HepG2 (cell line): ENCODE data around the gene FLAD1. TPM values are rescaled to one million over a fixed set of nuclear protein-coding genes. Genes with fewer than 3 reads are reported as not detected.

Source experiments
- CREM ChIP-seq, 2 experiments: sonication (generic) in 1 of 2; formaldehyde crosslinking in 1 of 2; IDR thresholded peaks; 2 replicates each; pipeline versions ENCODE4 v1.4.0 to v1.6.1; 2016 to 2020; ENCODE audit warnings: antibody characterized with exemption in 1 of 2, mild to moderate bottlenecking in 1 of 2, missing genetic modification reagents in 1 of 2
- GFI1 ChIP-seq: sonication (generic); formaldehyde crosslinking; IDR thresholded peaks from 2 replicates; pipeline ENCODE4 v1.5.0; 2020; ENCODE audit warnings: missing genetic modification reagents, mild to moderate bottlenecking, borderline replicate concordance
- HOXA5 ChIP-seq: sonication (generic); formaldehyde crosslinking; IDR thresholded peaks from 2 replicates; pipeline ENCODE4 v1.4.0; 2020; ENCODE audit warnings: missing genetic modification reagents
- ISL2 ChIP-seq: sonication (generic); formaldehyde crosslinking; IDR thresholded peaks from 2 replicates; pipeline ENCODE4 v1.5.0; 2020; ENCODE audit warnings: missing genetic modification reagents
- NFYB ChIP-seq: sonication (generic); formaldehyde crosslinking; IDR thresholded peaks from 2 replicates; pipeline ENCODE4 v1.4.0; 2020; ENCODE audit warnings: missing genetic modification reagents
- RAD51 ChIP-seq: fragments of 450-650 bp; IDR thresholded peaks from 2 replicates; pipeline ENCODE4 v1.6.1; 2016; ENCODE audit warnings: borderline replicate concordance
- RELA ChIP-seq: sonication (generic); formaldehyde crosslinking; IDR thresholded peaks from 2 replicates; pipeline ENCODE4 v1.4.0; 2020; ENCODE audit warnings: missing genetic modification reagents
- SMC3 ChIP-seq: IDR thresholded peaks from 2 replicates; pipeline ENCODE4 v1.6.1; 2011; ENCODE audit warnings: low read length, improper control_type of control experiment
- ZNF552 ChIP-seq: sonication (generic); formaldehyde crosslinking; IDR thresholded peaks from 2 replicates; pipeline ENCODE4 v1.9.0; 2022; ENCODE audit warnings: missing genetic modification reagents, mild to moderate bottlenecking, borderline replicate concordance
- polyA plus RNA-seq, 8 experiments: library from polyadenylated mRNA; depleted of rRNA in 3 of 8; stranded (reverse) in 7 of 8; unstranded in 1 of 8; fragments of >200 nt; fragmentation: Illumina TruSeq in 4 of 8; extraction: Trizol in 4 of 8; gene quantifications; 2 replicates each; pipeline versions ENCODE4 v1.2.1 to v1.2.3, GENCODE V29; 2011 to 2016; ENCODE audit warnings: low read depth in 4 of 8, missing spikeins in 1 of 8, mixed read lengths in 1 of 8; ENCODE audit not compliant: insufficient read depth in 1 of 8
- total RNA-seq, 5 experiments: library from RNA; depleted of rRNA; stranded (reverse); fragments of >200 nt; fragmentation: Illumina TruSeq; extraction: Trizol; gene quantifications; 2 replicates each; pipeline ENCODE4 v1.2.3, GENCODE V29; 2016; ENCODE audit warnings: low read depth in 1 of 5
- TF ChIP-seq, protein P1 (sequence below): sonication (generic); formaldehyde crosslinking; IDR thresholded peaks from 2 replicates; pipeline ENCODE4 v1.4.0; 2020; ENCODE audit warnings: mild to moderate bottlenecking, missing genetic modification reagents
- TF ChIP-seq, protein P2 (sequence below): sonication (generic); formaldehyde crosslinking; IDR thresholded peaks from 2 replicates; pipeline ENCODE4 v1.8.1; 2023; ENCODE audit warnings: mild to moderate bottlenecking, moderate library complexity, missing genetic modification reagents
- TF ChIP-seq, protein P3 (sequence below): sonication (generic); formaldehyde crosslinking; IDR thresholded peaks from 2 replicates; pipeline ENCODE4 v1.8.1; 2023; ENCODE audit warnings: mild to moderate bottlenecking, missing genetic modification reagents
- TF ChIP-seq, protein P4 (sequence below): sonication (generic); formaldehyde crosslinking; IDR thresholded peaks from 2 replicates; pipeline ENCODE4 v1.5.0; 2020; ENCODE audit warnings: mild to moderate bottlenecking, missing genetic modification reagents
- TF ChIP-seq, protein P5 (sequence below), 2 experiments: sonication (generic) in 1 of 2; formaldehyde crosslinking in 1 of 2; IDR thresholded peaks; 2 replicates each; pipeline versions ENCODE4 v1.4.0 to v1.6.1; 2016 to 2020; ENCODE audit warnings: borderline replicate concordance in 1 of 2, low read depth in 1 of 2, mild to moderate bottlenecking in 1 of 2, missing genetic modification reagents in 1 of 2

FLAD1 gene
- total and polyA plus RNA-seq, 2 of the 13 experiments (the other 11 are each of a cell fraction or from before 2014, with no cell fraction given) = 25.9 to 32.8 TPM

DNA sequence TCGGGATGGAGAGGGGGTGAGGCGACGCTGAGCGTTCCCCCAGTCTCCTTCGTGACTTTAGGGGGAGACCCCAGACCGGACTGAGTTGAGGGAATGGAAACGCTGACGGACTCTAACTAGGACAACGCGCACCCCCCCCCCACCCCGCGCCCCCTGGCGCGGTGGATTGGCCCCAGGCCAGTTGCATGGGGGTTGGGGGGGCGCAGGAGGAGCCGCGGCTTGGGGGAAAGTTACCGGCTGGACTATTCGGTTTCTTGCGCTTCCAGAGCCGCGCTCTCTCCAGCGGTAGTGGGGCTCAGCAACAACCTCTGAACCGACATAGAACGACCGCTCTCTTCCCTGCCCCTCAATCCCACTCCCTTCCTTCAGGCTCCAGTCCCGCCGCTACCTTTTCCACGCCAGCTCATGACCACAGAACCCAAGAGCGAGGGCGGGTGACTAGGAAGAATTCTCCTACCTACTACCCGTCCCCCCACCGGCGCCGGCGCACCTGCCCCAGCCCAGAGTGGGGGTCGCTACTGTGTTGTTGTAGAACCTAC lies 20.2 kb downstream of the FLAD1 start (continued):
- TF ChIP-seq, protein P1, sequence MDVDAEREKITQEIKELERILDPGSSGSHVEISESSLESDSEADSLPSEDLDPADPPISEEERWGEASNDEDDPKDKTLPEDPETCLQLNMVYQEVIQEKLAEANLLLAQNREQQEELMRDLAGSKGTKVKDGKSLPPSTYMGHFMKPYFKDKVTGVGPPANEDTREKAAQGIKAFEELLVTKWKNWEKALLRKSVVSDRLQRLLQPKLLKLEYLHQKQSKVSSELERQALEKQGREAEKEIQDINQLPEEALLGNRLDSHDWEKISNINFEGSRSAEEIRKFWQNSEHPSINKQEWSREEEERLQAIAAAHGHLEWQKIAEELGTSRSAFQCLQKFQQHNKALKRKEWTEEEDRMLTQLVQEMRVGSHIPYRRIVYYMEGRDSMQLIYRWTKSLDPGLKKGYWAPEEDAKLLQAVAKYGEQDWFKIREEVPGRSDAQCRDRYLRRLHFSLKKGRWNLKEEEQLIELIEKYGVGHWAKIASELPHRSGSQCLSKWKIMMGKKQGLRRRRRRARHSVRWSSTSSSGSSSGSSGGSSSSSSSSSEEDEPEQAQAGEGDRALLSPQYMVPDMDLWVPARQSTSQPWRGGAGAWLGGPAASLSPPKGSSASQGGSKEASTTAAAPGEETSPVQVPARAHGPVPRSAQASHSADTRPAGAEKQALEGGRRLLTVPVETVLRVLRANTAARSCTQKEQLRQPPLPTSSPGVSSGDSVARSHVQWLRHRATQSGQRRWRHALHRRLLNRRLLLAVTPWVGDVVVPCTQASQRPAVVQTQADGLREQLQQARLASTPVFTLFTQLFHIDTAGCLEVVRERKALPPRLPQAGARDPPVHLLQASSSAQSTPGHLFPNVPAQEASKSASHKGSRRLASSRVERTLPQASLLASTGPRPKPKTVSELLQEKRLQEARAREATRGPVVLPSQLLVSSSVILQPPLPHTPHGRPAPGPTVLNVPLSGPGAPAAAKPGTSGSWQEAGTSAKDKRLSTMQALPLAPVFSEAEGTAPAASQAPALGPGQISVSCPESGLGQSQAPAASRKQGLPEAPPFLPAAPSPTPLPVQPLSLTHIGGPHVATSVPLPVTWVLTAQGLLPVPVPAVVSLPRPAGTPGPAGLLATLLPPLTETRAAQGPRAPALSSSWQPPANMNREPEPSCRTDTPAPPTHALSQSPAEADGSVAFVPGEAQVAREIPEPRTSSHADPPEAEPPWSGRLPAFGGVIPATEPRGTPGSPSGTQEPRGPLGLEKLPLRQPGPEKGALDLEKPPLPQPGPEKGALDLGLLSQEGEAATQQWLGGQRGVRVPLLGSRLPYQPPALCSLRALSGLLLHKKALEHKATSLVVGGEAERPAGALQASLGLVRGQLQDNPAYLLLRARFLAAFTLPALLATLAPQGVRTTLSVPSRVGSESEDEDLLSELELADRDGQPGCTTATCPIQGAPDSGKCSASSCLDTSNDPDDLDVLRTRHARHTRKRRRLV (CRISPR knock-in tag) = no peak
- TF ChIP-seq GFI1 (CRISPR knock-in tag) (no peak), CREM (IDR thresholded peaks at IDR 0.05) (no peak), CREM (CRISPR knock-in tag; IDR thresholded peaks at IDR 0.05) (no peak), RAD51 (no peak), HOXA5 (CRISPR knock-in tag) (peak; percentile 2; the same call in 1 of the 2 replicates), ZNF552 (CRISPR knock-in tag) (no peak), ISL2 (CRISPR knock-in tag) (no peak), SMC3 (no peak), NFYB (CRISPR knock-in tag) (no peak), RELA (CRISPR knock-in tag) (no peak)
- TF ChIP-seq, protein P2, sequence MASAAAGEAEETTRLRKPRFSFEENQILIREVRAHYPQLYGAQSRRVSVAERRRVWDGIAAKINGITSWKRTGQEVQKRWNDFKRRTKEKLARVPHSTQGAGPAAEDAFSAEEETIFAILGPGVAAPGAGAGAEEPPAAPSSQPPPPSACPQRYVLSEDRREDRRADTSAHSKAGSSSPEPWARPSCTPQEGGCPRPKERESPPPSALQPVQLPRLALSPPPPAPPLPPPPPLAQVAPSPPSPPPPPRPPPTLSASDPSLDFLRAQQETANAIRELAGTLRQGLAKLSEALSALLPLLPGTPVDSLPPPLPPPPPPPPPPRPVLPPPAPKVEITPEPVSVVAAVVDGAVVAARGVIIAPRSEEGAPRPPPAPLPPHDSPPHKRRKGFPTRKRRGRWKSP (CRISPR knock-in tag) = peak; percentile 50
- TF ChIP-seq, protein P3, sequence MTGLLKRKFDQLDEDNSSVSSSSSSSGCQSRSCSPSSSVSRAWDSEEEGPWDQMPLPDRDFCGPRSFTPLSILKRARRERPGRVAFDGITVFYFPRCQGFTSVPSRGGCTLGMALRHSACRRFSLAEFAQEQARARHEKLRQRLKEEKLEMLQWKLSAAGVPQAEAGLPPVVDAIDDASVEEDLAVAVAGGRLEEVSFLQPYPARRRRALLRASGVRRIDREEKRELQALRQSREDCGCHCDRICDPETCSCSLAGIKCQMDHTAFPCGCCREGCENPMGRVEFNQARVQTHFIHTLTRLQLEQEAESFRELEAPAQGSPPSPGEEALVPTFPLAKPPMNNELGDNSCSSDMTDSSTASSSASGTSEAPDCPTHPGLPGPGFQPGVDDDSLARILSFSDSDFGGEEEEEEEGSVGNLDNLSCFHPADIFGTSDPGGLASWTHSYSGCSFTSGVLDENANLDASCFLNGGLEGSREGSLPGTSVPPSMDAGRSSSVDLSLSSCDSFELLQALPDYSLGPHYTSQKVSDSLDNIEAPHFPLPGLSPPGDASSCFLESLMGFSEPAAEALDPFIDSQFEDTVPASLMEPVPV (CRISPR knock-in tag) = no peak
- TF ChIP-seq, protein P4, sequence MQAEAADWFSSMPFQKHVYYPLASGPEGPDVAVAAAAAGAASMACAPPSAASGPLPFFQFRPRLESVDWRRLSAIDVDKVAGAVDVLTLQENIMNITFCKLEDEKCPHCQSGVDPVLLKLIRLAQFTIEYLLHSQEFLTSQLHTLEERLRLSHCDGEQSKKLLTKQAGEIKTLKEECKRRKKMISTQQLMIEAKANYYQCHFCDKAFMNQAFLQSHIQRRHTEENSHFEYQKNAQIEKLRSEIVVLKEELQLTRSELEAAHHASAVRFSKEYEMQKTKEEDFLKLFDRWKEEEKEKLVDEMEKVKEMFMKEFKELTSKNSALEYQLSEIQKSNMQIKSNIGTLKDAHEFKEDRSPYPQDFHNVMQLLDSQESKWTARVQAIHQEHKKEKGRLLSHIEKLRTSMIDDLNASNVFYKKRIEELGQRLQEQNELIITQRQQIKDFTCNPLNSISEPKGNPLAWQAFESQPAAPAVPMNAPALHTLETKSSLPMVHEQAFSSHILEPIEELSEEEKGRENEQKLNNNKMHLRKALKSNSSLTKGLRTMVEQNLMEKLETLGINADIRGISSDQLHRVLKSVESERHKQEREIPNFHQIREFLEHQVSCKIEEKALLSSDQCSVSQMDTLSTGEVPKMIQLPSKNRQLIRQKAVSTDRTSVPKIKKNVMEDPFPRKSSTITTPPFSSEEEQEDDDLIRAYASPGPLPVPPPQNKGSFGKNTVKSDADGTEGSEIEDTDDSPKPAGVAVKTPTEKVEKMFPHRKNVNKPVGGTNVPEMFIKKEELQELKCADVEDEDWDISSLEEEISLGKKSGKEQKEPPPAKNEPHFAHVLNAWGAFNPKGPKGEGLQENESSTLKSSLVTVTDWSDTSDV (CRISPR knock-in tag) = no peak
- TF ChIP-seq, protein P5, sequence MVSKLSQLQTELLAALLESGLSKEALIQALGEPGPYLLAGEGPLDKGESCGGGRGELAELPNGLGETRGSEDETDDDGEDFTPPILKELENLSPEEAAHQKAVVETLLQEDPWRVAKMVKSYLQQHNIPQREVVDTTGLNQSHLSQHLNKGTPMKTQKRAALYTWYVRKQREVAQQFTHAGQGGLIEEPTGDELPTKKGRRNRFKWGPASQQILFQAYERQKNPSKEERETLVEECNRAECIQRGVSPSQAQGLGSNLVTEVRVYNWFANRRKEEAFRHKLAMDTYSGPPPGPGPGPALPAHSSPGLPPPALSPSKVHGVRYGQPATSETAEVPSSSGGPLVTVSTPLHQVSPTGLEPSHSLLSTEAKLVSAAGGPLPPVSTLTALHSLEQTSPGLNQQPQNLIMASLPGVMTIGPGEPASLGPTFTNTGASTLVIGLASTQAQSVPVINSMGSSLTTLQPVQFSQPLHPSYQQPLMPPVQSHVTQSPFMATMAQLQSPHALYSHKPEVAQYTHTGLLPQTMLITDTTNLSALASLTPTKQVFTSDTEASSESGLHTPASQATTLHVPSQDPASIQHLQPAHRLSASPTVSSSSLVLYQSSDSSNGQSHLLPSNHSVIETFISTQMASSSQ (IDR thresholded peaks at IDR 0.05; ENCODE audit: low read depth) = no peak
- TF ChIP-seq, protein P5 (CRISPR knock-in tag; IDR thresholded peaks at IDR 0.05; ENCODE audit: borderline replicate concordance) = no peak
